Measurements from ENCODE around the gene C2orf49.

The C2orf49 gene

GRCh38 chr2:105291981-105292380 lies 45.4 kb upstream of the C2orf49 start:
- no peak for TF ChIP-seq PATZ1 (CRISPR knock-in tag; IDR thresholded peaks at IDR 0.05; ENCODE audit: borderline replicate concordance)
- no peak for TF ChIP-seq PPARA (CRISPR knock-in tag; IDR thresholded peaks at IDR 0.05; ENCODE audit: borderline replicate concordance)
- TF ChIP-seq ZNF70 (CRISPR knock-in tag; IDR thresholded peaks at IDR 0.05), result no peak
- no peak for TF ChIP-seq ARNTL (CRISPR knock-in tag; IDR thresholded peaks at IDR 0.05; ENCODE audit: borderline replicate concordance, low read depth)
- TF ChIP-seq ZNF8 (CRISPR knock-in tag; IDR thresholded peaks at IDR 0.05), result no peak
- no peak for TF ChIP-seq ZFP30 (CRISPR knock-in tag; IDR thresholded peaks at IDR 0.05)
- no peak for TF ChIP-seq ISL1 (CRISPR knock-in tag; IDR thresholded peaks at IDR 0.05)
- ATAC-seq, result no peak

- TF ChIP-seq ZNF70 (CRISPR knock-in tag; IDR thresholded peaks at IDR 0.05) (no peak), SNAI2 (CRISPR knock-in tag; IDR thresholded peaks at IDR 0.05) (no peak), CREB5 (CRISPR knock-in tag; IDR thresholded peaks at IDR 0.05; ENCODE audit: low read depth) (no peak), PATZ1 (CRISPR knock-in tag; IDR thresholded peaks at IDR 0.05; ENCODE audit: borderline replicate concordance) (no peak), PPARA (CRISPR knock-in tag; IDR thresholded peaks at IDR 0.05; ENCODE audit: borderline replicate concordance) (no peak), POU6F1 (CRISPR knock-in tag; IDR thresholded peaks at IDR 0.05; ENCODE audit: borderline replicate concordance, low read depth) (no peak), CSRNP3 (CRISPR knock-in tag; IDR thresholded peaks at IDR 0.05) (no peak), BACH2 (CRISPR knock-in tag; IDR thresholded peaks at IDR 0.05; ENCODE audit: borderline replicate concordance) (no peak), ZNF565 (CRISPR knock-in tag; conservative IDR thresholded peaks at IDR 0.05; ENCODE audit: low read depth) (no peak), OSR1 (CRISPR knock-in tag; IDR thresholded peaks at IDR 0.05) (no peak)
- no peak for ATAC-seq
Measured at GRCh38 chr2:105294046-105294445, 43.3 kb upstream of the C2orf49 start.

- peak; percentile 99 for ATAC-seq
Measured at GRCh38 chr2:105294844-105295481, 42.4 kb upstream of the C2orf49 start.

More at GRCh38 chr2:105294844-105295481, 42.4 kb upstream of the C2orf49 start:
- TF ChIP-seq ZC3H10 (CRISPR knock-in tag; IDR thresholded peaks at IDR 0.05) (no peak), PATZ1 (CRISPR knock-in tag; IDR thresholded peaks at IDR 0.05; ENCODE audit: borderline replicate concordance) (no peak), ZFP3 (CRISPR knock-in tag; IDR thresholded peaks at IDR 0.05) (no peak), ARNTL (CRISPR knock-in tag; IDR thresholded peaks at IDR 0.05; ENCODE audit: borderline replicate concordance, low read depth) (no peak), CREB5 (CRISPR knock-in tag; IDR thresholded peaks at IDR 0.05; ENCODE audit: low read depth) (no peak), POU6F1 (CRISPR knock-in tag; IDR thresholded peaks at IDR 0.05; ENCODE audit: borderline replicate concordance, low read depth) (no peak), ZNF565 (CRISPR knock-in tag; conservative IDR thresholded peaks at IDR 0.05; ENCODE audit: low read depth) (no peak), GLIS3 (CRISPR knock-in tag; IDR thresholded peaks at IDR 0.05) (no peak)

All from SK-N-SH treated with all-trans-retinoic acid at 6 μM for 48 hours (cell line).